ENCODE results near the gene ATRN. TPM values are rescaled to one million over a fixed set of nuclear protein-coding genes. Genes with fewer than 3 reads are reported as not detected.

ATRN gene
- total RNA-seq, 2 donors from 2014 or later = 17.0 to 23.1 TPM

GRCh38 chr20:3553663-3554062 is 82.8 kb downstream of the ATRN start:
- H3K4me1 ChIP-seq = no peaks in the 10 kb centered on the region
- intact Hi-C loops (cut with DNase I) = no loop called here
- H3K4me3 ChIP-seq = no peak overlapping the region
- TF ChIP-seq CTCF (IDR thresholded peaks at IDR 0.05) = no peak
- H3K27ac ChIP-seq = no peak overlapping the region
- DNase-seq = no peak
- H3K9ac ChIP-seq (ENCODE audit: low read depth in 2 of 2, low read length in 2 of 2) = no peak overlapping the region
- H3K9me3 ChIP-seq = no peaks in the 10 kb centered on the region
- no peaks in the 10 kb centered on the region for H3K27me3 ChIP-seq
- H3K36me3 ChIP-seq = no peaks in the 10 kb centered on the region

GRCh38 chr20:3557237-3557785 is 86.5 kb downstream of the ATRN start:
- no peaks in the 10 kb centered on the region for H3K4me1 ChIP-seq
- intact Hi-C loops (cut with DNase I) = no loop called here
- no peak for TF ChIP-seq CTCF (IDR thresholded peaks at IDR 0.05)
- H3K4me3 ChIP-seq = no peak overlapping the region
- no peak overlapping the region for H3K27ac ChIP-seq
- H3K36me3 ChIP-seq = no peaks in the 10 kb centered on the region
- H3K9ac ChIP-seq (ENCODE audit: low read depth in 2 of 2, low read length in 2 of 2) = no peak overlapping the region
- no peak for DNase-seq
- H3K27me3 ChIP-seq = no peaks in the 10 kb centered on the region
- no peaks in the 10 kb centered on the region for H3K9me3 ChIP-seq

GRCh38 chr20:3559231-3559630 is 88.4 kb downstream of the ATRN start:
- TF ChIP-seq CTCF (IDR thresholded peaks at IDR 0.05) = no peak
- no peaks in the 10 kb centered on the region for H3K4me1 ChIP-seq
- no peak overlapping the region for H3K9ac ChIP-seq (ENCODE audit: low read depth in 2 of 2, low read length in 2 of 2)
- H3K36me3 ChIP-seq = no peaks in the 10 kb centered on the region
- H3K4me3 ChIP-seq = no peak overlapping the region
- H3K9me3 ChIP-seq = no peaks in the 10 kb centered on the region
- H3K27ac ChIP-seq = no peak overlapping the region
- intact Hi-C loops (cut with DNase I) = no loop called here
- no peak for DNase-seq
- no peaks in the 10 kb centered on the region for H3K27me3 ChIP-seq

- no peak overlapping the region for H3K9ac ChIP-seq (ENCODE audit: low read depth in 2 of 2, low read length in 2 of 2)
- no peak for DNase-seq
- H3K4me3 ChIP-seq = no peak overlapping the region
- no peaks in the 10 kb centered on the region for H3K4me1 ChIP-seq
- no peaks in the 10 kb centered on the region for H3K9me3 ChIP-seq
- intact Hi-C loops (cut with DNase I) = no loop called here
- no peak for TF ChIP-seq CTCF (IDR thresholded peaks at IDR 0.05)
- H3K27me3 ChIP-seq = no peaks in the 10 kb centered on the region
- no peaks in the 10 kb centered on the region for H3K36me3 ChIP-seq
- no peak overlapping the region for H3K27ac ChIP-seq
Measured at GRCh38 chr20:3559637-3560036, 88.8 kb downstream of the ATRN start.

- no peak for TF ChIP-seq CTCF (IDR thresholded peaks at IDR 0.05)
- Histone ChIP-seq H3K27me3 (no peaks in the 10 kb centered on the region), H3K4me3 (no peak overlapping the region), H3K9me3 (no peaks in the 10 kb centered on the region), H3K27ac (no peak overlapping the region), H3K36me3 (no peaks in the 10 kb centered on the region), H3K4me1 (no peaks in the 10 kb centered on the region), H3K9ac (ENCODE audit: low read depth in 2 of 2, low read length in 2 of 2) (no peak overlapping the region)
- DNase-seq = no peak
- intact Hi-C loops (cut with DNase I) = no loop called here
Measured at GRCh38 chr20:3560162-3560561, 89.3 kb downstream of the ATRN start.
